GM13976 (cell line): ENCODE results near the gene ANKRD31.
"Not testable (repeated sequence)": the region's sequence is repeated elsewhere in the genome, so short reads cannot be mapped to it uniquely, and the experiment has no call there.

Source experiments
- DNase-seq: peaks from one replicate; pipeline ENCODE4 v3.0.0; 2012; ENCODE audit warnings: low spot score
- CTCF ChIP-seq: IDR thresholded peaks from 2 replicates; pipeline ENCODE4 v1.5.1; 2012; ENCODE audit warnings: borderline replicate concordance, mild to moderate bottlenecking; ENCODE audit not compliant: insufficient read depth; ENCODE audit errors: extremely low read depth, missing control alignments, control extremely low read depth
- in situ Hi-C: fragments of 300-500 bp; cut with MboI; formaldehyde crosslinking; loops from one replicate; pipeline ENCODE4 v1.12.0; 2022; ENCODE audit warnings: low sequenced_read_pairs, mixed read lengths, inconsistent platforms; ENCODE audit not compliant: unreplicated experiment

The ANKRD31 gene

GRCh38 chr5:75168026-75168735 is 68.5 kb downstream of the ANKRD31 start:
- no peak for TF ChIP-seq CTCF
- in situ Hi-C loops: no loop called here
- no peak for DNase-seq

- no peak for TF ChIP-seq CTCF
- in situ Hi-C loops: no loop called here
- DNase-seq: no peak
Observed at GRCh38 chr5:75167345-75167744, 69.3 kb downstream of the ANKRD31 start.

- in situ Hi-C loops, DNase-seq: not testable (repeated sequence)
Observed at GRCh38 chr5:75161508-75161907, 75.2 kb downstream of the ANKRD31 start.

- TF ChIP-seq CTCF: no peak
- in situ Hi-C loops: no loop called here
- DNase-seq: no peak
Observed at GRCh38 chr5:75156585-75156984, 80.1 kb downstream of the ANKRD31 start.

GRCh38 chr5:75152860-75153259 is 83.8 kb downstream of the ANKRD31 start:
- in situ Hi-C loops: no loop called here
- no peak for TF ChIP-seq CTCF
- no peak for DNase-seq

- no peak for DNase-seq
- in situ Hi-C loops: no loop called here
- no peak for TF ChIP-seq CTCF
Observed at GRCh38 chr5:75148051-75148450, 88.6 kb downstream of the ANKRD31 start.

GRCh38 chr5:75142566-75143136 is 94.0 kb downstream of the ANKRD31 start:
- DNase-seq: no peak
- in situ Hi-C loops: no loop called here
- no peak for TF ChIP-seq CTCF
